Activated CD4-positive, alpha-beta T cell treated with anti-CD3 and anti-CD28 coated beads for 4 hours (primary cell): Measurements from ENCODE around the gene OAT.
"Not testable (repeated sequence)": the region's sequence is repeated elsewhere in the genome, so short reads cannot be mapped to it uniquely, and the experiment has no call there.

Experiments used
- DNase-seq, 2 donors: peaks; one replicate each; pipeline ENCODE4 v3.0.0-alpha.2; 2020

The OAT gene

GRCh38 chr10:124446830-124447750, 28.4 kb upstream of the OAT start:
- DNase-seq, result no peak

- not testable (repeated sequence) for DNase-seq
Observed at GRCh38 chr10:124441694-124442093, 23.0 kb upstream of the OAT start.

DNA sequence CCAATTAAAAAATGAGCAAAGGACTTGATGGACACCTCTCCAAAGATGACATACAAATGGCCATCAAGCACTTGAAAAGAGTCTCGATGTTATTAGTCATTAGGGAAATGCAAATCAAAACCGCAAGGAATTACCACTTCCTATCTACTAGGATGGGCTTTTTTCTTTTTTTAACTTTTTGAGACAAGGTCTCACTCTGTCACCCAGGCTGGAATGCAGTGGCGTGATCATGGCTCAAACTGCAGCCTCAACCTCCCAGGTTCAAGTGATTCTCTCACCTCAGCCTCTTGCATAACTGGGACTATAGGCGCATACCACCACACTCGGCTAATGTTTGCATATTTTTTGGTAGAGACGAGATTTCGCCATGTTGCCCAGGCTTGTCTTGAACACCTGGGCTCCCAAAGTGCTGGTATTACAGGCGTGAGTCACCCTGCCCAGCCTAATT, 17.5 kb upstream of the OAT start:
- DNase-seq, result no peak

DNA sequence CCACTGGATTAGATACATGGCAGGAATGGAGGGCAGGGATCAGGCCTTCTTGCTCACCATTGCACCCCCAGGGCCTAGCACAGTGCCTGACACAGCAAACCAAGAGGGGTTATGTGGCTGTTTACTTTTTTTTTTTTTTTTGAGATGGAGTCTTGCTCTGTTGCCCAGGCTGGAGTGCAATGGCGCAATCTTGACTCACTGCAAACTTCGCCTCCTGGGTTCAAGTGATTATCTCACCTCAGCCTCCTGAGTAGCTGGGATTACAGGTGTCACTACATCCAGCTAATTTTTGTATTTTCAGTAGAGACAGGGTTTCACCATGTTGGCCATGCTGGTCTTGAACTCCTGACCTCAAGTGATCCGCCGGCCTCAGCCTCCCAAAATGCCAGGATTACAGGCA, 17.0 kb upstream of the OAT start:
- DNase-seq, result not testable (repeated sequence)

- no peak for DNase-seq
Observed at GRCh38 chr10:124433461-124433860, 14.7 kb upstream of the OAT start.

DNA sequence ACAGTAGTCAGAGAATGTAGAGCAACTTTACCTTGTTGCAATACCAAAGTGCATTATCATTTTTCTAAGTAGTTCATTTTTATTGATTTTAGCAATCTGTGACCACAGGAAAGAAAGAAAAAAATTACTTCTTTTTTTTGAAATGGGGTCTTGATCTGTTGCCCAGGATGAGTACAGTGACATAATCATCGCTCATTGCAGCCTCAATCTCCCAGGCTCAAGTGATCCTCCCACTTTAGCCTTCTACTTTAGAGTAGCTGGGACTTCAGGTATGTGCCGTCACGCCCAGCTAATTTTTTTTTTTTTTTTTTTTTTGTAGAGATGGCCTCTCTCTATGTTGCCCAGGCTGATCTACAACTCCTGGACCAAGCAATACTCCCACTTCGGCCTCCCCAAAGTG, 11.4 kb upstream of the OAT start:
- no peak for DNase-seq

- no peak for DNase-seq
Observed at GRCh38 chr10:124429576-124429975, 10.9 kb upstream of the OAT start.

DNA sequence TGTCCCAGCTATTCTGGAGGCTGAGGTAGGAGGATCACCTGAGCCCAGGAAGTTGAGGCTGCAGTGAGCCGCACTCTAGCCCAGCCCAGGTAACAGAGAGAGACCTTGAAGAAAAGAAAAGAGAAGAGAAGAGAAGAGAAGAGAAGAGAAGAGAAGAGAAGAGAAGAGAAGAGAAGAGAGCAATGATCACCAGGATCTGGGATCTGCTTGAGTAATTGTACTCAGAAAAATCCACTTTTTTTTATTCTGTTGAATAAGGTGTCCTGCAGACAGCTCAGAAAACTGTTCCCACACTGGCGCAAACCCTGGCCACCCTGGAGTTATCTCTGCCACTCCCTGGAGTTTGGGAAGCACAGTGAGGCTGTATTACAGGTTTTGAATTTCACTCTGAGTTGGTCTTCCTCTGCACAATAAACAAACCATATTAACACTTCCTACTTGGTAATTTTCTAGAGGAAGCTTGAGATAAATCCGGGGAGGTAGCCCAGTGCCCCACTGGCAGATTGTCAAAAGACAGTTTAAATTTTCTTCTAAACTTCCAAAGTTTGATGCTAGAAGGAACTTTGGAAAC, 9.6 kb upstream of the OAT start:
- no peak for DNase-seq

DNA sequence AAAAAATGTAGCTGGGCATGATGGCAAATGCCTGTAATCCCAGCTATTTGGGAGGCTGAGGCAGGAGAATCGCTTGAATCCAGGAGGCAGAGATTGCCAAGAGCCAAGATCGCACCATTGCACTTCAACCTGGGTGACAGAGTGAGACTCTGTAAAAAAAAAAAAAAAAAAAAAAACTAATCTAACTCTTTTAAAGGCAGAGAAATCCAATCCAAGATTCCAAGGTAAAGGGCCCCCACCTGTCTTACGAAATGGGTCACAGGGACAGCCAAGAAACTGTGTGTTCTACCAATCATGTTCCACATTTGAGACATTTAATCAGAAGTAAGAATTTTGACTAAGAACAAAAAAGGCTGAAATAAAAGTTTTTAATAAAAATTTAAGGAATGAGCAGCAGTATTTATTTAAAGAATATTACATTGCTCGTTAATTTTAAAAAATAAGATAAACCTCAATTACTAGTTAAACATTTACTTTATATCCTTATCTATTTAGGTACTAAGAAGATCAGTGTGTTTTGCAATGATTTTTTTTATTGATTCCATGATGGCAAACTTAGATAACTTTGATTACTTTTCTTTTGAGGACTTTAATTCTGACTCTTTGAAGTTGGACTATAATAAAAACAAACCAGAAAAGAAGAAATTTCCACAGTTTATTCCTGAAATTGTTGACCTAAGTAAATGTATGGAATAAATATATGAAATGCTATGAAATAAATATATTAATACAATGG, 6.7 kb upstream of the OAT start:
- DNase-seq, result no peak

DNA sequence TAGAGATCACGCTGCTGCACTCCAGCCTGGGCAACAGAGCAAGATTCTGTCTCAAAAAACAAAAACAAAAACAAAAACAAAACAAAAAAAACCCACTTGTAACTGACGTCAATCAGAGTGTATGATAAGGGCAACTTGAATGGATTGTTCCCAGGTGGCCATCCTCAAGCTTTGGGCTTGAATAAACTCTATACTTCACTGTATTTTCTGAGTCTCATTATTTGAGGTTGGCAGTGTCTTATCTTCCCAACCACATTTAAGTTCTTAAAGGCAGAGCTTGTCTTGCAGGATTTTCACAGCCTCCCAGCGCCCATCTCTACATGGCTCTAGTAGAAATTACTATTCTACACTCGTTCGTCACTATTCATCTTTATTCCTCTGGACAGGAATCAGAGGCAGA, 5.1 kb upstream of the OAT start:
- no peak for DNase-seq

DNA sequence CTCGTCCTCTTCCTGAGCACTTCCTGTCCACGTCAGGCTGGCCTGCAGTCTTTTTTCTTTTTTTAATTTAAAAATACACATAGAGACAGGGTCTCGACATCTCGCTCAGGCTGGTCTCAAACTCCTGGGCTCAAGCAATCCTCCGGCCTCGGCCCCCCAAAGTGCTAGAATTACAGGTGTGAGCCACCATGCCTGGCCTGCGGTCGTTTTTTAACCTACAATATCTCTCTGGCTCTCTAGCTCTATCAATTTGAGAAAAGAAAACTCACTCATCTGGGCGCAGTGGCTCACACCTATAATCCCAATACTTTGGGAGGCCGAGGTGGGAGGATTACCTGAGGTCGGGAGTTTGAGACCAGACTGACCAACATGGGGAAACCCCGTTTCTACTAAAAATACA, 4.0 kb upstream of the OAT start:
- no peak for DNase-seq

GRCh38 chr10:124420254-124420653, 1.5 kb upstream of the OAT start:
- DNase-seq, result no peak

DNA sequence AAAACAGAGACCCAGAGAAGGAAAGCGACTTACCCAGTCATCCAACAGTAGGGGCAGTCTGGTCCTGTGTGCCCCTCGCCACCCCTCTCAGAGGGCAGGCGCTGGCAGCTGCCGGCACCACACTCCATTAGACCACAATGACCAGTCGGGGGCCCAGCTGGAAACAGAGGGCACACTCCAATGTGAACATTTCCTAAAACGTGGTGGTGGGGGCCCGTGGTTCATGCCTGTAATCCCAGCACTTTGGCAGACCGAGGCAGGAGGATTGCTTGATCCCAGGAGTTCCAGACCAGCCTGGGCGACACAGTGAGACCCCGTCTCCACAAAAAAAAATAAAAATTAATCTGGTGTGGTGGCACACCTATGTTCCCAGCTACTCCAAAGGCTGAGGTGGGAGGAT, 912 bp upstream of the OAT start:
- no peak for DNase-seq

- DNase-seq, result peak; percentile 30 to 32
Observed at GRCh38 chr10:124417895-124418725, 613 bp downstream of the OAT start.

GRCh38 chr10:124416733-124417132, 2.0 kb downstream of the OAT start:
- DNase-seq, result no peak

DNA sequence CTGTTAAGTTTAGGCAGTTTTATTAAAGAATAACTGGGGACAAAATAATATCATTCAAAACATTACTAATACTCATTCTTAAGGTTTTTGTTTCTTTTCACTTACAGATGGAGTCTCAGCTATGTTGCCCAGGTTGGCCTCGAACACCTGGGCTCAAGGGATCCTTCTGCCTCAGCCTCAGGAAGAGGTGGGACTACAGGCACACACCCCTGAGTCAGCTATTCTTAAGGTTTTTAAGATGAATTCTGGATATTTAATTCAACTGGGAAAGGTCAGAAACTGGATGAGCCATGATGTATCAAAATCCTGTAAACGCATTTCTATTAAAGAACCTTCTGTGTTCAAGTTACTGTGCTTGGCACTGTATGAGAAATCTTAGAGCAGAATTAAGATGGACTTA, 3.5 kb downstream of the OAT start:
- no peak for DNase-seq

GRCh38 chr10:124414076-124414475, 4.6 kb downstream of the OAT start:
- DNase-seq, result no peak

DNA sequence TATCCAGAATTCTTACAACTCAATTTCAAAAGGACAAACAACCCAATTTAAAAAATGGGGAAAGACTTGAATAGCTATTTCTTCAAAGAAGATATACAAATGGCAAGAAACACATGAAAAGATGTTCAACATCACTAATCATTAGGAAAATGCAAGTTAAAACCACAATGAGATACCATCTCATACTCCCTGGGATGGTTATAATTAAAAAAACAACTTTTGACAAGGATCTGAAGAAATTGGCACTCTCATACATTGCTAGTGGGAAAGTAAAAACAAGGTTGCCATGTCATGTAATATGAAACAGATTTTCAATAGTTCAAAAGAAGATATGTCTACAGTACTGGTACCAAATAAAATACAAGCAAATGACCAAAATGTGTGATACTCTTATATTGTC, 9.0 kb downstream of the OAT start:
- DNase-seq, result no peak

DNA sequence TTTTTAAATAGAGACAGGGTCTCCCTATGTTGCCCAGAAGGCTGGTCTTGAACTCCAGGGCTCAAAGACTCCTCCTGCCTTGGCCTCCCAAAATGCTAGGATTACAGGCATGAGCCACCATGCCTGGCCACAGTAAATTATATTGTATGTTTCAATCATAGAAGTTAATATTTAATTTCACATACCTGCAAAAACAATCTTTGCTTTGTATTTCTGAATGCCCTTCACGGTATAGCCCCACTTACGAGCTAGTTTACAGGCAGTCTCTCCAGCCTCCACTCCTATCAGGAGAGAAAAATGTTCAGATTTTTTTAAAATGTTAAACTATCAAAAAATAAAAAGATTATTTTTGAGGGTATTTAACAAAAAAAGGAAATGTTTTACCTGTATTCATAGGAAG, 10.4 kb downstream of the OAT start:
- DNase-seq, result no peak

DNA sequence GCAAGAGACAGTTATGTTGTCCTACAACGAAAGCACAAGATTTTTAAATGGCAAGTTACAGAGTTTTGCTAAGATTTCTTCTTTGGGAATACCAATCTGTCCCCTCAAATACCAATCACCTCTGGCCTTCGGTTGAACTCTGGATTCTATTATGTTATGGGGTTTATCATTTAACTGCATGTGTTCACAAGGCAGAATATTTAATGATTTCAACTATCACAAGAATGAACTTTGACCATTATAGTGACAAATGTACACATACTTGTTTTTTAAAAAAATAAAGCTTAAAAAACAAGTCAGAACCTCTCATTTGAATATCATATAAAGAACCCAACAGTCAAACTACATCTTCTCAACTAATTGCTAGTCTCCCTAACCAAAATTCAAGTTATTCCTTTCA, 11.3 kb downstream of the OAT start:
- no peak for DNase-seq

DNA sequence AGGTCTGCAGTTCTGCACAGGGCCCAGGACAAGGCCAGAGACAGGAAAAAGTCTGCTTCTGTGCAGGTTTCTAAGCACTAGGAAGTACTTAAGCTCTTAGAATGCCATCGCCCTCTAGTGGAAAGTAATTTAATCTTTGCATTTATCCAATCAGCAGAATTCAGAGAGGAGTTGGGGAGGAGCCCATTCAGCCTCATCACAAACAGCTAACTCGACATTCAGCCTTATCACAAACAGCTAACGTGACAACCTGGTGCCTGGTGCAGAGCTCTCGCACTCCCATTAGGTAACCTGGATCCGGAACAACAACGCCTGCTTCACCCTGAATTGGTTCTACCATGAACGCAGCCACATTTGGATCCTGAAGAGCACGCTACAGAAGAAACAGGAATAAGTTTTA, 15.2 kb downstream of the OAT start:
- DNase-seq, result peak in 1 of 2 donors; percentile 18

- no peak for DNase-seq
Observed at GRCh38 chr10:124402273-124402672, 16.4 kb downstream of the OAT start.

GRCh38 chr10:124401633-124402032, 17.1 kb downstream of the OAT start:
- no peak for DNase-seq
